ENCODE results near the gene POU5F1.

The POU5F1 gene

DNA sequence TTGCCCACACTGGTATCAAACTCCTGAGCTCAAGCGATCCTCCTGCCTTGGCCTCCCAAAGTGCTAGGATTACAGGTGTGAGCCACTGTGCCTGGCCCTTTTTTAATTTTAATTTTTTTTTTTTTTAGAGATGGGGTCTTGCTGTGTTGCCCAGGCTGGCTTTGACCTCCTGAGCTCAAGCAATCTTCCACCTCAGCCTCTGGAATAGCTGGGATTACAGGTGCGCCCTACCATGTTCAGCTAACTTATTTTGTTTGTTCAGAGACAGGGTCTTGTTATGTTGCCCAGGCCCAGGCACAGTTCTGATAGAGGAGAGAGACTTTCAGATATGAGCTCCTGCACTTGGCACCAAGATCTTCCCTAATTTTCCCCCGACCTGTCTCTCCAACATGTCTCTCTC lies 39.7 kb downstream of the POU5F1 start:
- TF ChIP-seq FOXP2 (optimal IDR thresholded peaks at IDR 0.05; ENCODE audit: borderline replicate concordance, extremely low read depth, extremely low read length, insufficient read depth) = no peak
- TF ChIP-seq, protein P1, sequence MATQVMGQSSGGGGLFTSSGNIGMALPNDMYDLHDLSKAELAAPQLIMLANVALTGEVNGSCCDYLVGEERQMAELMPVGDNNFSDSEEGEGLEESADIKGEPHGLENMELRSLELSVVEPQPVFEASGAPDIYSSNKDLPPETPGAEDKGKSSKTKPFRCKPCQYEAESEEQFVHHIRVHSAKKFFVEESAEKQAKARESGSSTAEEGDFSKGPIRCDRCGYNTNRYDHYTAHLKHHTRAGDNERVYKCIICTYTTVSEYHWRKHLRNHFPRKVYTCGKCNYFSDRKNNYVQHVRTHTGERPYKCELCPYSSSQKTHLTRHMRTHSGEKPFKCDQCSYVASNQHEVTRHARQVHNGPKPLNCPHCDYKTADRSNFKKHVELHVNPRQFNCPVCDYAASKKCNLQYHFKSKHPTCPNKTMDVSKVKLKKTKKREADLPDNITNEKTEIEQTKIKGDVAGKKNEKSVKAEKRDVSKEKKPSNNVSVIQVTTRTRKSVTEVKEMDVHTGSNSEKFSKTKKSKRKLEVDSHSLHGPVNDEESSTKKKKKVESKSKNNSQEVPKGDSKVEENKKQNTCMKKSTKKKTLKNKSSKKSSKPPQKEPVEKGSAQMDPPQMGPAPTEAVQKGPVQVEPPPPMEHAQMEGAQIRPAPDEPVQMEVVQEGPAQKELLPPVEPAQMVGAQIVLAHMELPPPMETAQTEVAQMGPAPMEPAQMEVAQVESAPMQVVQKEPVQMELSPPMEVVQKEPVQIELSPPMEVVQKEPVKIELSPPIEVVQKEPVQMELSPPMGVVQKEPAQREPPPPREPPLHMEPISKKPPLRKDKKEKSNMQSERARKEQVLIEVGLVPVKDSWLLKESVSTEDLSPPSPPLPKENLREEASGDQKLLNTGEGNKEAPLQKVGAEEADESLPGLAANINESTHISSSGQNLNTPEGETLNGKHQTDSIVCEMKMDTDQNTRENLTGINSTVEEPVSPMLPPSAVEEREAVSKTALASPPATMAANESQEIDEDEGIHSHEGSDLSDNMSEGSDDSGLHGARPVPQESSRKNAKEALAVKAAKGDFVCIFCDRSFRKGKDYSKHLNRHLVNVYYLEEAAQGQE (IDR thresholded peaks at IDR 0.05; ENCODE audit: insufficient read depth in 1 of 2, low read depth in 2 of 2, low read length in 2 of 2) = no peak
- no peak for TF ChIP-seq SIN3A (IDR thresholded peaks at IDR 0.05; ENCODE audit: borderline replicate concordance, insufficient read depth, low read length)
- no peak for TF ChIP-seq TAF1 (IDR thresholded peaks at IDR 0.05; ENCODE audit: borderline replicate concordance, insufficient read depth, low read length)
- TF ChIP-seq POLR2AphosphoS5 (IDR thresholded peaks at IDR 0.05; ENCODE audit: low read depth, low read length) = no peak

DNA sequence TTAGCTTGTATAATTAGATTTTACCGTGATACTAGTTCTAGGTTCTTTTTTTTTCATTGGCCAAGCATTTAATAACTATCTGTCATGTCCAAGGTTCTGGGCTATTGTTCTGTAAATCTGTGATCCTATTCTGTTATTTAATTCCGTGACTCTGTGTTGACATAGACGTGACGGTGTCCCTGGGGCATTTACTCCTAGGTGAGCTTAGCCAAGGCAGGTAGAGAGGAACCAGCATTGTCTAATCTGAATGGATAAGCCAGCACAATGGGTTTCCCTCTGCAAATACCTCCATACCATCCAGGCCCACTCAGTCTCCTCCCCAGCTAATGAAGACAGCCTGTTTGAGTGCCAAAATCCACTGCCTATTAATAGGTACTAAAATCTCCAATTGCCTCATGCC lies 41.4 kb downstream of the POU5F1 start:
- TF ChIP-seq FOXP2 (optimal IDR thresholded peaks at IDR 0.05; ENCODE audit: borderline replicate concordance, extremely low read depth, extremely low read length, insufficient read depth) (no peak), TAF1 (IDR thresholded peaks at IDR 0.05; ENCODE audit: borderline replicate concordance, insufficient read depth, low read length) (no peak), SIN3A (IDR thresholded peaks at IDR 0.05; ENCODE audit: borderline replicate concordance, insufficient read depth, low read length) (no peak), POLR2AphosphoS5 (IDR thresholded peaks at IDR 0.05; ENCODE audit: low read depth, low read length) (no peak)
- TF ChIP-seq, protein P1 (IDR thresholded peaks at IDR 0.05; ENCODE audit: insufficient read depth in 1 of 2, low read depth in 2 of 2, low read length in 2 of 2) = no peak

DNA sequence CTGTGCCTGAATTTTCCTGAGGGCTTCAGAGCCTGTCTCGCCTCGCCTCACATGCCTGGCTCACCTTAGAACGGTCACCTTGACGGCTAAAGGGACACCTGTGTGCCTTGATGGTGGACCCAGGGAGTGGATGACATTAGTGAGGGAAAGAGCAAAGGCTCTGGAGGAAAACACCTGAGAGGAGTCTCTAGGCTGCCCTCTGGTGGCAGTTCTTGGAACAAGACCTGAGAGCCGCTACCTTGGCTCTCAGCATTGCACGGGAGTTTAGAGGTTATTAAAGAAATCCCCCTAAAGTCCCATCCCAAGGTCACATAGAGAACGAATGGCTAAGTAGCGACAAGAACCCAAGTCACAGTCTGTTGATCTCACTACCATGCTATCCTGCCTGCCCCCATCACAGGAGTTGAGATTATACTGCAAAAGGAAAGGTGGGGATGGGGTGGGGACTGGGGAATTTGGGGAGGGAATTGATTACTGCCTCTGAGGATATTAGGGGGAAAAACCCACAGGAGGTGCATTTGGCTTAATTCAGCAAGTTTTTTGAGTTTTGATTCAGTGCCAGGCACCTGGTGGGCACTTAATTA lies 42.3 kb downstream of the POU5F1 start:
- TF ChIP-seq SIN3A (IDR thresholded peaks at IDR 0.05; ENCODE audit: borderline replicate concordance, insufficient read depth, low read length) (no peak), POLR2AphosphoS5 (IDR thresholded peaks at IDR 0.05; ENCODE audit: low read depth, low read length) (no peak), TAF1 (IDR thresholded peaks at IDR 0.05; ENCODE audit: borderline replicate concordance, insufficient read depth, low read length) (no peak), FOXP2 (optimal IDR thresholded peaks at IDR 0.05; ENCODE audit: borderline replicate concordance, extremely low read depth, extremely low read length, insufficient read depth) (no peak)
- TF ChIP-seq, protein P1 (IDR thresholded peaks at IDR 0.05; ENCODE audit: insufficient read depth in 1 of 2, low read depth in 2 of 2, low read length in 2 of 2) = no peak

DNA sequence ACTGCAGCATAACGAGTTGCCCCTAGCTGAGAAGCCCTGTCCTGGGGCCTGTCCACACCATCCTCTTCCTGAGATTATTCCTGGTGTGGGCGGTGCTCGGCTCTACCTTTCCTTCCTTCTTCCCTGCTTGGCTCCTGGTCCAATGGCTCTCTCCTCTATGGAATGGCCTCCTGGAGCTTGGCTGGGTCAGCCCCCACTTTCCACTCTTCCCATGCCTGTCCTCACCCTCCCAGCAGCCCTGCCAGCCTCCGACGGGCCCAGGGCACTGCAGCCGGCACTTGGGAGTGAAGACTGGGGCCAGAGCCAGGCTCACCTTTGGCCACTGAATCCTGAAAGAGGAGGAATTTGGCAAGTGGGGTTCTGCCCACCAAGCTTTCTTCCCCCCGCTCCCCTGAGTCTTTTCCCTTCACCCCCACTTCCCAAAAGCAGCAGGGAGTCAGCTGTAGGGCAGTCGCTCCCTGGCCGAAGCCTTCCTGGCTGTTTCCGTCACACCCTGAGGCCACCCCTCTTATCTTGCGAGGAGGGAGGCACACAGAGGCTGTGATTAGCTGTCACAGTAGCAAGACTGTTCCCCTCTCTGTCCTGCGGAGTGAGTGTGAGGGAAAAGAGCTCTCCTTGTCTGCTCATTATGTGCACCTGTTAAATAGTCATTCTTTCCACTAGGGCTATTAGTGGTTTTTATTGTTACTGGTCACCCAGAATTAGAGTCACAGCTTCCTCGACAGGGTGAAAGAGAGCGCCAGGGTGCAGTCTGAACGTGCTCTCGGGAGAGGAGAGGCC lies 43.9 kb downstream of the POU5F1 start:
- TF ChIP-seq TAF1 (IDR thresholded peaks at IDR 0.05; ENCODE audit: borderline replicate concordance, insufficient read depth, low read length) = no peak
- TF ChIP-seq POLR2AphosphoS5 (IDR thresholded peaks at IDR 0.05; ENCODE audit: low read depth, low read length) = no peak
- no peak for TF ChIP-seq FOXP2 (optimal IDR thresholded peaks at IDR 0.05; ENCODE audit: borderline replicate concordance, extremely low read depth, extremely low read length, insufficient read depth)
- TF ChIP-seq, protein P1 (IDR thresholded peaks at IDR 0.05; ENCODE audit: insufficient read depth in 1 of 2, low read depth in 2 of 2, low read length in 2 of 2) = no peak
